H1 (cell line): ENCODE measurements around the gene TBC1D13. TPM values are rescaled to one million over a fixed set of nuclear protein-coding genes. Genes with fewer than 3 reads are reported as not detected.

Experiments used
- CTCF ChIA-PET: fragments of 300-600 bp; sonication (Branson Sonifier 250); formaldehyde crosslinking; loops from one replicate; lab custom pipeline; 2021; ENCODE audit not compliant: partially characterized antibody; lab: Charles Lee
- POLR2A ChIA-PET: fragments of 300-600 bp; sonication (Branson Sonifier 250); formaldehyde crosslinking; loops from one replicate; lab custom pipeline; 2021; ENCODE audit warnings: inconsistent platforms; ENCODE audit not compliant: partially characterized antibody; lab: Charles Lee
- DNase-seq, 2 experiments: peaks; one replicate each; pipeline versions ENCODE4 v3.0.0 to v3.0.0-alpha.2; 2010 to 2022; ENCODE audit warnings: low spot score in 2 of 2, low read depth in 1 of 2, mixed read lengths in 1 of 2
- FAIRE-seq: peaks from 2 replicates; lab custom pipeline; 2011; peaks lifted over from hg19 to GRCh38; lab: Jason Lieb, UNC
- H2AFZ ChIP-seq: 2 replicates; pipeline ENCODE4 v1.8.1; 2012; ENCODE audit warnings: low read length, inconsistent platforms
- H2AK5ac ChIP-seq: 2 replicates; pipeline ENCODE4 v1.6.1; 2013; ENCODE audit warnings: low read depth, low read length
- H2BK120ac ChIP-seq: replicated peaks from 2 replicates; pipeline ENCODE3; 2013; ENCODE audit warnings: low read depth, low read length, inconsistent platforms
- H2BK12ac ChIP-seq: 2 replicates; pipeline ENCODE4 v1.6.1; 2013; ENCODE audit warnings: low read depth, low read length
- H2BK15ac ChIP-seq: 2 replicates; pipeline ENCODE4 v1.6.1; 2013; ENCODE audit warnings: low read length
- H2BK20ac ChIP-seq: 2 replicates; pipeline ENCODE4 v1.6.1; 2013; ENCODE audit warnings: low read length
- H2BK5ac ChIP-seq: 2 replicates; pipeline ENCODE4 v1.6.1; 2013; ENCODE audit warnings: low read depth, low read length
- H3K14ac ChIP-seq: 2 replicates; pipeline ENCODE4 v1.6.1; 2013; ENCODE audit warnings: inconsistent platforms; ENCODE audit not compliant: insufficient read length
- H3K18ac ChIP-seq: 2 replicates; pipeline ENCODE4 v1.6.1; 2013; ENCODE audit warnings: low read length; ENCODE audit errors: extremely low read depth
- H3K23ac ChIP-seq: 2 replicates; pipeline ENCODE4 v1.6.1; 2013; ENCODE audit warnings: inconsistent platforms; ENCODE audit not compliant: insufficient read length
- H3K23me2 ChIP-seq: 2 replicates; pipeline ENCODE4 v1.6.1; 2013; ENCODE audit warnings: low read depth, low read length
- H3K27ac ChIP-seq: 2 replicates; pipeline ENCODE4 v1.6.1; 2011; ENCODE audit warnings: low read depth, low read length, inconsistent platforms
- H3K27me3 ChIP-seq, 4 experiments: replicated peaks in 1 of 4; 1 replicate in 1 of 4; 2 replicates in 3 of 4; pipeline versions ENCODE4 v1.6.1 to v1.8.1; 2011 to 2013; ENCODE audit warnings: low read length in 3 of 4, mild to moderate bottlenecking in 3 of 4, inconsistent platforms in 2 of 4, mixed read lengths in 2 of 4, moderate library complexity in 1 of 4; ENCODE audit not compliant: control insufficient read depth in 3 of 4, insufficient read depth in 3 of 4; ENCODE audit errors: extremely low read depth in 1 of 4
- H3K36me3 ChIP-seq, 4 experiments: 2 replicates each; pipeline versions ENCODE4 v1.6.1 to v1.8.1; 2011 to 2013; ENCODE audit warnings: mild to moderate bottlenecking in 4 of 4, low read length in 3 of 4, moderate library complexity in 2 of 4, control low read depth in 1 of 4, inconsistent platforms in 1 of 4; ENCODE audit not compliant: insufficient read depth in 4 of 4, control insufficient read depth in 2 of 4
- H3K4ac ChIP-seq: replicated peaks from 2 replicates; pipeline ENCODE3; 2013; ENCODE audit warnings: low read length, low read depth, mixed read lengths, inconsistent platforms; ENCODE audit not compliant: insufficient read length
- H3K4me1 ChIP-seq, 4 experiments: replicated peaks in 1 of 4; 1 replicate in 1 of 4; 2 replicates in 3 of 4; pipeline versions ENCODE4 v1.6.1 to v1.8.1; 2011 to 2013; ENCODE audit warnings: low read length in 3 of 4, inconsistent platforms in 2 of 4, mixed read lengths in 1 of 4; ENCODE audit not compliant: insufficient read depth in 4 of 4, control insufficient read depth in 3 of 4
- H3K4me2 ChIP-seq, 2 experiments: 2 replicates each; pipeline versions ENCODE4 v1.6.1 to v1.8.1; 2011 to 2013; ENCODE audit warnings: low read depth in 2 of 2, low read length in 2 of 2, control low read depth in 1 of 2, inconsistent platforms in 1 of 2, mild to moderate bottlenecking in 1 of 2; ENCODE audit not compliant: insufficient read depth in 1 of 2
- H3K4me3 ChIP-seq, 4 experiments: fragments of 200-600, 300-600 bp in 1 of 4; sonication (generic), shearing (Covaris generic), sonication (Bioruptor Twin) in 1 of 4; 2 replicates each; pipeline versions ENCODE4 v1.5.1 to v1.8.1; 2011 to 2016; ENCODE audit warnings: low read length in 4 of 4, low read depth in 3 of 4, control low read depth in 2 of 4, inconsistent platforms in 2 of 4, mild to moderate bottlenecking in 2 of 4, mixed read lengths in 1 of 4, moderate library complexity in 1 of 4; ENCODE audit not compliant: insufficient read depth in 2 of 4; ENCODE audit errors: extremely low read depth in 1 of 4
- H3K56ac ChIP-seq: replicated peaks from 2 replicates; pipeline ENCODE3; 2013; ENCODE audit warnings: low read depth, mild to moderate bottlenecking, mixed read lengths, low read length, inconsistent platforms; ENCODE audit not compliant: insufficient read length
- H3K79me1 ChIP-seq: 2 replicates; pipeline ENCODE4 v1.6.1; 2013; ENCODE audit warnings: low read depth, low read length, control low read depth
- H3K79me2 ChIP-seq, 2 experiments: 2 replicates each; pipeline versions ENCODE4 v1.6.1 to v1.8.1; 2012 to 2013; ENCODE audit warnings: low read length in 2 of 2, mild to moderate bottlenecking in 2 of 2, inconsistent platforms in 1 of 2; ENCODE audit not compliant: insufficient read depth in 2 of 2, control insufficient read depth in 1 of 2
- H3K9ac ChIP-seq, 4 experiments: replicated peaks in 1 of 4; 1 replicate in 1 of 4; 2 replicates in 3 of 4; pipeline versions ENCODE4 v1.6.1 to v1.8.1; 2011 to 2013; ENCODE audit warnings: low read depth in 3 of 4, low read length in 3 of 4, control low read depth in 2 of 4, mild to moderate bottlenecking in 2 of 4, moderate library complexity in 2 of 4, inconsistent platforms in 1 of 4; ENCODE audit errors: extremely low read depth in 1 of 4
- H3K9me3 ChIP-seq, 2 experiments: 2 replicates each; pipeline versions ENCODE4 v1.6.1 to v1.8.1; 2012 to 2013; ENCODE audit warnings: mild to moderate bottlenecking in 2 of 2, moderate library complexity in 2 of 2, control low read depth in 1 of 2, inconsistent platforms in 1 of 2, low read depth in 1 of 2, low read length in 1 of 2, mixed read lengths in 1 of 2; ENCODE audit not compliant: insufficient read depth in 2 of 2
- H4K20me1 ChIP-seq, 2 experiments: replicated peaks in 1 of 2; 2 replicates each; pipeline versions ENCODE3 to v1.8.1; 2011 to 2013; ENCODE audit warnings: inconsistent platforms in 2 of 2, low read length in 2 of 2, mild to moderate bottlenecking in 1 of 2; ENCODE audit not compliant: insufficient read depth in 2 of 2, control insufficient read depth in 1 of 2
- H4K5ac ChIP-seq: 2 replicates; pipeline ENCODE4 v1.6.1; 2013; ENCODE audit warnings: low read length, low read depth, mixed read lengths, inconsistent platforms; ENCODE audit not compliant: insufficient read length
- H4K8ac ChIP-seq: 2 replicates; pipeline ENCODE4 v1.8.0; 2013; ENCODE audit warnings: mild to moderate bottlenecking, moderate library complexity, low read length, inconsistent platforms; ENCODE audit not compliant: insufficient read depth; ENCODE audit errors: extremely low read depth
- H4K91ac ChIP-seq: replicated peaks from 2 replicates; pipeline ENCODE3; 2013; ENCODE audit warnings: low read length, mixed read lengths, inconsistent platforms; ENCODE audit not compliant: insufficient read length
- BACH1 ChIP-seq: IDR thresholded peaks from 2 replicates; pipeline ENCODE4 v1.6.1; 2012; ENCODE audit warnings: low read length, improper control_type of control experiment
- BCL11A ChIP-seq, 2 experiments: IDR thresholded peaks; one replicate each; pipeline ENCODE4 v1.6.1; 2011; ENCODE audit warnings: low read depth in 2 of 2, low read length in 2 of 2, mild to moderate bottlenecking in 2 of 2
- CBX8 ChIP-seq: fragments of 300-800, 300-1000 bp; sonication (generic); IDR thresholded peaks from 2 replicates; pipeline ENCODE4 v1.7.1; 2016; ENCODE audit warnings: low read depth, low read length, borderline replicate concordance
- CEBPB ChIP-seq: IDR thresholded peaks from 2 replicates; pipeline ENCODE4 v1.6.1; 2012; ENCODE audit warnings: low read depth, low read length
- E2F6 ChIP-seq: IDR thresholded peaks from 2 replicates; pipeline ENCODE4 v1.6.1; 2012; ENCODE audit warnings: inconsistent platforms
- HDAC2 ChIP-seq, 2 experiments: fragments of 300-600 bp in 1 of 2; sonication (generic) in 1 of 2; IDR thresholded peaks; 2 replicates each; pipeline ENCODE4 v1.6.1; 2011 to 2012; ENCODE audit warnings: low read depth in 2 of 2, low read length in 2 of 2, mild to moderate bottlenecking in 2 of 2, moderate library complexity in 2 of 2, borderline replicate concordance in 1 of 2, inconsistent platforms in 1 of 2
- MAFK ChIP-seq: IDR thresholded peaks from 2 replicates; pipeline ENCODE4 v1.6.1; 2012; ENCODE audit warnings: low read depth, mild to moderate bottlenecking, improper control_type of control experiment, low read length
- SIN3A ChIP-seq, 2 experiments: IDR thresholded peaks in 1 of 2; conservative IDR thresholded peaks in 1 of 2; 2 replicates each; pipeline ENCODE4 v1.6.1; 2011 to 2012; ENCODE audit warnings: low read length in 2 of 2, improper control_type of control experiment in 1 of 2, low read depth in 1 of 2, mild to moderate bottlenecking in 1 of 2
- TAF7 ChIP-seq: optimal IDR thresholded peaks from 2 replicates; pipeline ENCODE3; 2011; ENCODE audit warnings: low read depth, mild to moderate bottlenecking, inconsistent platforms, low read length, moderate library complexity, borderline replicate concordance
- TBP ChIP-seq: IDR thresholded peaks from 2 replicates; pipeline ENCODE4 v1.6.1; 2011; ENCODE audit warnings: low read depth, low read length, improper control_type of control experiment
- WGBS, 2 experiments: shearing (Covaris generic) in 1 of 2; methylation state at CpG; one replicate each; pipeline versions ENCODE4 v1.1.6 to v1.1.7; 2013 to 2015; ENCODE audit warnings: low lambda C conversion rate in 2 of 2, mixed read lengths in 2 of 2, inconsistent platforms in 1 of 2, low coverage in 1 of 2, missing lambda C conversion rate in 1 of 2; ENCODE audit not compliant: insufficient replicate concordance in 2 of 2, insufficient coverage in 1 of 2, insufficient read length in 1 of 2; ENCODE audit errors: extremely low coverage in 1 of 2, missing lambda C conversion rate in 1 of 2; 5-methylcytosine and 5-hydroxymethylcytosine counted together
- polyA plus RNA-seq, 7 experiments: library from polyadenylated mRNA; depleted of rRNA in 3 of 7; stranded (reverse) in 5 of 7; unstranded in 2 of 7; fragments of >200 nt in 5 of 7; fragments of 200-250 nt in 2 of 7; gene quantifications; 1 replicate in 5 of 7; 2 replicates in 1 of 7; 4 replicates in 1 of 7; pipeline versions ENCODE4 v1.2.1 to v1.2.3, GENCODE V29; 2011 to 2013; ENCODE audit warnings: missing spikeins in 2 of 7, mixed read lengths in 2 of 7
- total RNA-seq: library from RNA; stranded (reverse); fragmentation: NEBNext Ultra II Directional; extraction: Animal tissue kit (Norgen Biotek cat#: 25700); gene quantifications from 2 replicates; pipeline ENCODE4 v1.2.1, GENCODE V29; 2021
- TF ChIP-seq, protein P1 (sequence below): IDR thresholded peaks from 2 replicates; pipeline ENCODE4 v1.6.1; 2011; ENCODE audit warnings: low read length, improper control_type of control experiment

TBC1D13 gene
- total and polyA plus RNA-seq, 2 of the 8 experiments (the other 6 are each of a cell fraction or from before 2014, with no cell fraction given), result 21.3 to 24.7 TPM

- TF ChIP-seq TAF7, result no peak
- no peak for TF ChIP-seq HDAC2 (IDR thresholded peaks at IDR 0.05; ENCODE audit: borderline replicate concordance in 1 of 2, low read depth in 2 of 2, low read length in 2 of 2)
- no peak for TF ChIP-seq BCL11A (IDR thresholded peaks at IDR 0.05; ENCODE audit: low read depth in 2 of 2, low read length in 2 of 2)
- no peak for TF ChIP-seq SIN3A (conservative IDR thresholded peaks at IDR 0.05 in 1 of 2, IDR thresholded peaks at IDR 0.05 in 1 of 2; ENCODE audit: low read depth in 1 of 2, low read length in 2 of 2)
- TF ChIP-seq BACH1, result no peak
- TF ChIP-seq E2F6, result no peak
- TF ChIP-seq CBX8, result no peak
- TF ChIP-seq CEBPB, result no peak
- TF ChIP-seq, protein P1, sequence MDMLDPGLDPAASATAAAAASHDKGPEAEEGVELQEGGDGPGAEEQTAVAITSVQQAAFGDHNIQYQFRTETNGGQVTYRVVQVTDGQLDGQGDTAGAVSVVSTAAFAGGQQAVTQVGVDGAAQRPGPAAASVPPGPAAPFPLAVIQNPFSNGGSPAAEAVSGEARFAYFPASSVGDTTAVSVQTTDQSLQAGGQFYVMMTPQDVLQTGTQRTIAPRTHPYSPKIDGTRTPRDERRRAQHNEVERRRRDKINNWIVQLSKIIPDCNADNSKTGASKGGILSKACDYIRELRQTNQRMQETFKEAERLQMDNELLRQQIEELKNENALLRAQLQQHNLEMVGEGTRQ, result no peak
- TF ChIP-seq MAFK, result no peak
- TF ChIP-seq TBP, result no peak
- ChIA-PET POLR2A (interaction anchor here (1.2 to 1.3 kb wide), 2 partner anchors 48 to 116 kb away, joined by 3 read pairs; no protein-coding TSS in a partner anchor), CTCF (no interaction called here)
- H3K4me1 ChIP-seq, result no peaks in the 10 kb centered on the region
- H3K56ac ChIP-seq, result no peak overlapping the region
- DNase-seq (no peak), FAIRE-seq (no peak)
- no peak overlapping the region for H3K4ac ChIP-seq
- no peak overlapping the region for H3K27ac ChIP-seq
- no peak overlapping the region for H4K5ac ChIP-seq
- H2BK12ac ChIP-seq, result no peak overlapping the region
- no peak overlapping the region for H3K14ac ChIP-seq
- no peak overlapping the region for H3K23ac ChIP-seq
- no peak overlapping the region for H2AFZ ChIP-seq
- H3K4me2 ChIP-seq, result no peak overlapping the region
- no peak overlapping the region for H2BK5ac ChIP-seq
- H3K27me3 ChIP-seq, result no peaks in the 10 kb centered on the region
- H3K79me2 ChIP-seq, result no peaks in the 10 kb centered on the region
- no peak overlapping the region for H3K18ac ChIP-seq
- no peak overlapping the region for H4K91ac ChIP-seq
- H2BK15ac ChIP-seq, result no peak overlapping the region
- no peak overlapping the region for H3K9ac ChIP-seq
- H2BK120ac ChIP-seq, result no peak overlapping the region
- no peaks in the 10 kb centered on the region for H3K9me3 ChIP-seq
- peaks cover 5 to 15% (median 9%) of the 10 kb centered on the region in 4 experiments; a peak in 7 of 8 replicates for H3K36me3 ChIP-seq
- H4K8ac ChIP-seq, result no peak overlapping the region
- H2AK5ac ChIP-seq, result no peak overlapping the region
- no peaks in the 10 kb centered on the region for H3K79me1 ChIP-seq
- no peak overlapping the region for H2BK20ac ChIP-seq
- no peaks in the 10 kb centered on the region for H4K20me1 ChIP-seq
- WGBS, 2 experiments, result 89% methylated on average over 7 of the region's 7 CpGs; no CpG with 5 or more reads in 1 of the 2 experiments
- no peak overlapping the region for H3K4me3 ChIP-seq
- H3K23me2 ChIP-seq, result no peaks in the 10 kb centered on the region
Observed at GRCh38 chr9:128800061-128800460, 13.0 kb downstream of the TBC1D13 start.
